Ovary (tissue), 9 donors: ENCODE results near the gene CCDC32. TPM values are rescaled to one million over a fixed set of nuclear protein-coding genes. Genes with fewer than 3 reads are reported as not detected.

Source experiments
- DNase-seq, 5 donors: peaks; one replicate each; pipeline ENCODE4 v3.0.0-alpha.2; 2019 to 2020
- H3K27ac ChIP-seq, 2 donors: fragments of 200-600 bp; one replicate each; pipeline versions ENCODE4 v1.5.1 to v1.8.0; 2019 to 2022
- H3K27me3 ChIP-seq: fragments of 200-600 bp; one replicate; pipeline ENCODE4 v1.8.0; 2022
- H3K36me3 ChIP-seq: fragments of 200-600 bp; sonication (generic); one replicate; pipeline ENCODE4 v1.5.1; 2019
- H3K4me1 ChIP-seq: one replicate; pipeline ENCODE4 v1.8.1; 2013; ENCODE audit warnings: mild to moderate bottlenecking, moderate library complexity; ENCODE audit not compliant: insufficient read depth
- H3K4me3 ChIP-seq: fragments of 200-600 bp; sonication (generic); one replicate; pipeline ENCODE4 v1.5.1; 2017
- H3K9me3 ChIP-seq, 2 donors: fragments of 200-600 bp in 1 of 2; sonication (generic) in 1 of 2; one replicate each; pipeline versions ENCODE4 v1.5.1 to v1.8.1; 2013 to 2019; ENCODE audit warnings: mild to moderate bottlenecking in 1 of 2, moderate library complexity in 1 of 2
- CTCF ChIP-seq, 3 donors: fragments of 450-650 bp in 2 of 3; fragments of 200-600 bp in 1 of 3; IDR thresholded peaks; one replicate each; pipeline versions ENCODE4 v1.5.1 to v1.8.0; 2016 to 2022; ENCODE audit warnings: antibody characterized with exemption in 3 of 3, mild to moderate bottlenecking in 1 of 3
- EP300 ChIP-seq: sonication (generic); formaldehyde crosslinking; IDR thresholded peaks from one replicate; pipeline ENCODE4 v1.6.1; 2017; ENCODE audit warnings: antibody characterized with exemption
- POLR2A ChIP-seq: fragments of 450-650 bp; IDR thresholded peaks from one replicate; pipeline ENCODE4 v1.6.1; 2017; ENCODE audit warnings: antibody characterized with exemption, mild to moderate bottlenecking, moderate library complexity
- WGBS, 3 donors: extraction: QIAGEN DNeasy Blood & Tissue Kit in 1 of 3; methylation state at CpG; one replicate each; pipeline versions ENCODE4 v1.1.5 to v1.1.7; 2013 to 2017; 5-methylcytosine and 5-hydroxymethylcytosine counted together
- intact Hi-C, 4 donors: fragments of 100-400 bp; cut with DNase I; formaldehyde crosslinking; loops; one replicate each; pipeline versions ENCODE4 v1.11.0 to v1.15.1; 2022 to 2023
- polyA plus RNA-seq, 2 donors: library from polyadenylated mRNA; stranded (reverse); fragments of 200-250 nt in 1 of 2; fragments of 350-450 nt in 1 of 2; fragmentation: Illumina TruSeq in 1 of 2; extraction: RNeasy Lipid Tissue Mini Kit (QIAGEN cat#74804) in 1 of 2; gene quantifications; one replicate each; pipeline ENCODE4 v1.2.3, GENCODE V29; 2013 to 2014
- total RNA-seq, 7 donors: library from RNA; depleted of rRNA in 2 of 7; stranded (reverse); fragments of >200 nt in 2 of 7; fragmentation: NEBNext Ultra II Directional in 3 of 7; extraction: Animal tissue kit (Norgen Biotek cat#: 25700) in 3 of 7; gene quantifications; one replicate each; pipeline versions ENCODE4 v1.1.0 to v1.2.4, GENCODE V29; 2016 to 2023
- donor health status: DM: no; HTN: no; CAD: no; lungs with moderate emphysema.
- donor health status: DM: no; HTN: no; CAD: no.
- donor health status: Bipolar disorder and iron deficiency.
- donor health status: DM: yes; HTN: yes; CAD: no.
- donor health status: DM: no; HTN: no; CAD: no.
- donor health status: DM: yes; HTN: yes; CAD: no.

The CCDC32 gene
- total and polyA plus RNA-seq, 9 donors = 21.0 to 57.6 (median 31.0) TPM

GRCh38 chr15:40528801-40529200 lies 36.0 kb downstream of the CCDC32 start:
- DNase-seq = no peak
- TF ChIP-seq POLR2A = no peak
- TF ChIP-seq CTCF (IDR thresholded peaks at IDR 0.05) = no peak
- TF ChIP-seq EP300 = no peak
- Histone ChIP-seq H3K4me1 (no peaks in the 10 kb centered on the region), H3K27me3 (no peaks in the 10 kb centered on the region), H3K27ac (no peak overlapping the region), H3K9me3 (no peaks in the 10 kb centered on the region), H3K4me3 (no peak overlapping the region), H3K36me3 (no peaks in the 10 kb centered on the region)
- intact Hi-C loops = loop anchor here in 1 of 4 donors (5.0 kb wide), 1 partner anchor 364 kb away; the partner anchor contains the start of gene VPS18
- 75 to 85% (median 76%) methylated on average over 6 of the region's 6 CpGs for WGBS, 3 donors

GRCh38 chr15:40525855-40526254 lies 39.0 kb downstream of the CCDC32 start:
- no peaks in the 10 kb centered on the region for H3K36me3 ChIP-seq
- no peaks in the 10 kb centered on the region for H3K4me1 ChIP-seq
- H3K27ac ChIP-seq = no peak overlapping the region
- H3K9me3 ChIP-seq = no peaks in the 10 kb centered on the region
- 85 to 94% (median 91%) methylated on average over 3 of the region's 3 CpGs for WGBS, 3 donors
- DNase-seq = no peak
- no peak overlapping the region for H3K4me3 ChIP-seq
- H3K27me3 ChIP-seq = no peaks in the 10 kb centered on the region
- intact Hi-C loops = loop anchor here in 1 of 4 donors (5.0 kb wide), 1 partner anchor 366 kb away; the partner anchor contains the start of gene VPS18
- TF ChIP-seq EP300 (no peak), CTCF (IDR thresholded peaks at IDR 0.05) (no peak), POLR2A (no peak)

- Histone ChIP-seq H3K36me3 (no peaks in the 10 kb centered on the region), H3K27me3 (no peaks in the 10 kb centered on the region), H3K9me3 (no peaks in the 10 kb centered on the region), H3K4me3 (no peak overlapping the region), H3K27ac (no peak overlapping the region), H3K4me1 (no peaks in the 10 kb centered on the region)
- intact Hi-C loops = no loop called here
- TF ChIP-seq EP300 (no peak), POLR2A (no peak), CTCF (IDR thresholded peaks at IDR 0.05) (no peak)
- DNase-seq = no peak
These were observed 41.2 kb downstream of the CCDC32 start for GRCh38 chr15:40523611-40524010.

GRCh38 chr15:40516322-40516721 lies 48.5 kb downstream of the CCDC32 start:
- WGBS, 3 donors = 89 to 93% (median 92%) methylated on average over 2 of the region's 2 CpGs
- TF ChIP-seq CTCF (IDR thresholded peaks at IDR 0.05) (no peak), EP300 (no peak), POLR2A (no peak)
- H3K4me1 ChIP-seq = peaks cover 4% of the 10 kb centered on the region
- no peaks in the 10 kb centered on the region for H3K9me3 ChIP-seq
- no peak overlapping the region for H3K27ac ChIP-seq
- H3K4me3 ChIP-seq = no peak overlapping the region
- intact Hi-C loops = loop anchor here in 2 of 4 donors (10.0 kb wide), 2 partner anchors 52 to 378 kb away; partner anchors contain the start of gene VPS18 (in 1 of the 2)
- no peaks in the 10 kb centered on the region for H3K27me3 ChIP-seq
- no peak for DNase-seq
- H3K36me3 ChIP-seq = no peaks in the 10 kb centered on the region
